ENCODE results near the gene CTSA.
A peak's percentile ranks its signal among the peaks of the same experiment; 100 is the strongest.
"Not testable (repeated sequence)": the region's sequence is repeated elsewhere in the genome, so short reads cannot be mapped to it uniquely, and the experiment has no call there.

The CTSA gene

DNA sequence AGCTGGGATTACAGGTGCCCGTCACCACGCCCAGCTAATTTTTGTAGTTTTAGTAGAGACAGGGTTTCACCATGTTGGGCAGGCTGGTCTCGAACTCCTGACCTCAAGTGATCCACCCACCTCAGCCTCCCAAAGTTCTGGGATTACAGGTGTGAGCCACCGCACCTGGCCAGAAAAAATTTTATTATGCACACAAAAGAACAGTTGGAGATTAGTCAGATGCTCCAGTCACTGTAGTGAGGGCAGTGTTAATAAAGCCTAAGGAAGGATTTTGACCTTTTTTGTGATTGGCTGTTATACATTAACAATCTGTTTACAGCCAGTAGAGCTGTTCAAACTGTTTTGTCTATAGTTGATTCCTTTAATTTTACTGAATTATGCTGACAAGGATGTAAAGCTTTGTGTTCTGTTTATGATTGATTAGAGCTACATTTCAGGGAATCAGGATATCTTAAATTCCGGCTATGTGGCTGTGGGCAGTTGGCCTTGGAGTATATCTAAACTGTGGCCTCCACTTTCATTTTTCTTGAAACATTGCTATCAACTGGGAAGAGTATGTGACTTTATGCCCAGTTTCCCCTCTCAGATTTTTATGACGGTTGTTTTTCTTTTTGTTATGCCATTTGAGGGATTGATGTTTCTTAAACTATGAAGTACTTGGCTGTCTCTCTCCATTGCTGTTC is 23.9 kb upstream of the CTSA start:
- no peak for DNase-seq

DNA sequence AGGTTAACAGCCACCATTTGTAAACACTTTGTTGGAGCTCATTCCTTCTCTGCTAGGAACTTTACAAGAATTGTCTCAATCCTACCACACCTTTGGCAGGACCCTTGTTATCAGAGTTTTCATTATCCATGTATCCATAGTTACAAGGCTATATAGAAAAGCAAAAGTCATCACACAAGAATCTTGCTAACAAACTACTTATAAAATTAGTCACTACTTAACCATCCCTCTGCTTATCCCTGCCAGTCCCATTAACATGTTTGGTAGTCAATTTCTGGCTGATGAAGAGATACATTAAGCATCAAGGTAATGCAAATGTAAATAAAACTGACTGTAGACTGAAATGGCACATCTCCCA is 23.3 kb upstream of the CTSA start:
- DNase-seq = no peak

DNA sequence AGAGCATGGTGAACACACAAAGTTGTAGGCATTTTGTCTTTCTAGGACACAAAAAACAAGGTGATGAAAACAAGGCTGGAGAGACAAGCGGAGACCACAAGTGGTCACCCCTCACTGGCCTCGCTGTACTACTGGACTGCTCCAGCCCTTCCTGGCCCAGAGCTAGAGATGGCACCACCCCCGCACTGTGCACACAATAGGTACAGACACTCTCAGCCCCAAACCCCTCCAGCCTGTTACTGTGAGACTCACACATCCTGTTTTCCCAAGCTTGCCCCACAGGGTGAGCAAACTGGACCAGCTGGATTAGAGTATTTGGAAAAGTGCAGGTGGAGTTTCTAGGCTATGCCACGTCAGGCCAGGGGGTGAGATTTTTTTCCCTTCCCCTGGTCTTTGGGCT is 18.5 kb upstream of the CTSA start:
- no peak for DNase-seq

DNA sequence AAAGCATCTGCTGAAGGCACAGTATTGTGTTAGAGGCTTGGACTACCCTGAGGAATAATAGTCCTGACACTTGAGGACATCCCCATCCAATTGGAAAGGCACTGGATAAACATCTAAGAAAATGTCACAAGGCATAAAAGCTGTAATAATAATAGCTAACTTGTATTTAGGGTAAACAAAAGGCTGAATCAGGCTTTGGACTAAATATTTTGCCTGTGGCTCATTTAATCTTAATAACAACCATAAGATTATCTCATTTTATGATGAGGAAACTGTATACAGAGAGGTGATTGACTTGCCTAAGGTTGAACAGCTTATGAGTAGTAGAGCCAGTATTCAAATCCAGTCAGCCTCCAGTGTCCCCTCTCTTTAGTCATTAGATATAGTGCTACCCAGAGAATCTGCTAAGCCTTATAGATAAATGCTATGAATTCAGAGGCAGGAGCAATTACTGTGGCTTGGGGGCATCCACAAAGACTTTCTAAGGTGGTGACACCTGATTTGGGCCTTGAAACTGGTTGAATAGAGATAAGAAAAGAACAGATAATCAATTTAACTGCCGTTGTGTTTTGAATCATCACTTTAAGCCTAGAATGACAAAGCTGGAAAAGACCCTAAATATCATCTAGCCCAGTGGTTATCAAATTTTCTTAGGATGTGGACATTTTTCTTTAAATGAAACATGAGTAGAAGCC is 17.6 kb upstream of the CTSA start:
- no peak for DNase-seq

DNA sequence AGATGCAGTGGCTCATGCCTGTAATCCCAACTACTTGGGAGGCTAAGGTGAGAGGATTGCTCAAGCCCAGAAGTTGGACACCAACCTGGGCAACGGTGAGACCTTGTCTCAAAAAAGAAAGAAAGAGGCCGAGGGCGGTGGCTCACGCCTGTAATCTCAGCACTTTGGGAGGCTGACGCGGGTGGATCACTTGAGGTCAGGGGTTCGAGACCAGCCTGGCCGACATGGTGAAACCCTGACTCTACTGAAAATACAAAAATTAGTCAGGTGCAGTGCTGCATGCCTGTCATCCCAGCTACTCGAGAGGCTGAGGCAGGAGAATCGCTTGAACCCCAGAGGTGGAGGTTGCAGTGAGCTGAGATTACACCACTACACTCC is 17.0 kb upstream of the CTSA start:
- DNase-seq = not testable (repeated sequence)

DNA sequence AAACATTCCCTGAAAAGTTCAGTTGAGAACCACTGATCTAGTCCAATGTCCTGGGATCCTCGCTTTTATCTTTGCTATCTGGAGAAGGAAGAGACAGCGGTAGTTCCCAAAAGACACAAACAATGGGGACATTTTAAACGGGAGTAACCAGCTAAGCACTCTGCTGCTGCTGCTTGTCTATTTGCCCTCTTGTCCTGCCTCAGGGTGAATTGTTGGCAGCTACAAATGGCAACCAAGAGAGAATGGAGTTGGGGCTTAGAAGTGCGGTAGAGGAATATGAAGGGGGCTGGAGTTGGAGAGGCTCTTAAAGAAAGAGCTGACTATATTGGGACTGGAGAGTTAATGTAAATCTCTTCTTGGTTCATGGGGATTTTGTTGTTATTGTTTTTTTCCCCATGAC is 16.6 kb upstream of the CTSA start:
- DNase-seq = no peak

DNA sequence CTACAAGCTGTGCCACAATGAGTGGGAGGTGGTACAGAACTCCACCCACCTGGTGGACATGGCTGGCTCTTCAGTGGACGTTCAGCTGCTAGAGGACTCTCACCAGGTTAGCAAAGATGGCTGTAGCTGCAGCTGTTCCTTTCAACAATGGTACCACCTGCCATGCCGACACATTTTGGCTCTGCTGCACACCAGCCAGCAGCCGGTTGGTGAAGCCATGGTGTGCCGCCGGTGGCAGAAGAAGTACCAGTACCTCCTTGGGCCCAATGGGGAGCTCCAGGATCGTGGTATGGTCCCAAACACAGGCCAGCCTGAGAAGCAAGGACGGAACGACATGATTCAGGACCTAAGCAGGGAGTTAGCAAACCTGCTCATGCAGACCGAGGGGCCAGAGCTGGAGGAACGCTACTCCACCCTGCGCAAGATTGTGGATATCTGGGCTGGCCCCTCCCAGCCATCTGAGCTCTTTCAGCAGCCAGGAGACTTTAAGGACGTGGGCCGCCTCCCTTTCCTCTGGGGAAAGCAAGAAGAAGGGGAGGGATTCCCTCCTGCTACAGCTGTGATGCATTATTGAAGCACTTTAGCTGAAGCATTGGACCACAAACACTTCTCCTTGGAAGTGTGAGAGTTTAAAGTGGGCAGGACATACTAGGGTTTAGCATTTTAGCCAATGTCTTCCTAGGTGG is 12.9 kb upstream of the CTSA start:
- no peak for DNase-seq

DNA sequence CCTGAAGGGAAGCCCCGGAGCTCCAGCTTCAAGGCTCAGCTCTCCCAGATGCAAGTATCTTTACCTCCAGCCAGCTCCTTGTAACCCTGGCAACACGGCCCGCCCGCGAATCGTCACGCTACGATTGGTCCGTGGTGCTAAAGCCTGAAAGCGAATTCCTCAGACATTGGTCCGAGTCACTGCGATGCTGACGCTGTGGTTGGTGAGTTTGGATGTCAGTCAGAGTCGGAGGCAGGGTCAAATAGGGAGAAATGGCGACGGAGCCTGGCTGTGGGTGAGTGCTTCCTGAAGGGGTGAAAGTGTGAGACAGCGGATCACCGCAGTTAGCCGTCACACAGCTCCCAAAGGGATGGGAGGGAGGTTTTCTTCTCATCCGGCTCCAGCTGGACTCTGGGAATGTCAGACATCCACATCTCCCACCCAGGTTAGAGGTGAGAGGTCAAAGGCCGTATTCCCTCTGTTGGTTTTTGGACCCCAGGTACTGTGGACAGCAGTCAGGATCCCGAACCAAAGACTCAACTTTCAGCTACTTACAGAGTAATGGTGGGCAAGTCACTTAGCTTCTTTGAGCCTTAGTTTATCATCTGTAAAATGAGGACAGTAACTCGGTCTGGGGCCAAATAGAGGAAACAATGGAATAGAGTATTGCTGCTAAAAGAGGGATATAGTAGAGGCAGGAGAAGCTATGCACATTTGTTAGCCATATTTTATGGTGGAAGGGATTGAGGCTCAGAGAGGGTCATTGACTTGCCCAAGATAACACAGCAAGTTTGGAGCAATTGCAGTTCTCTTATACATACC is 9.9 kb upstream of the CTSA start, which contains the start of gene ZSWIM1:
ZSWIM1 (plus strand) TSS at position 240 of the 801 bp plus-strand sequence. CDS start 1,366 bp downstream, outside the sequence.
- DNase-seq = peak; percentile 90

DNA sequence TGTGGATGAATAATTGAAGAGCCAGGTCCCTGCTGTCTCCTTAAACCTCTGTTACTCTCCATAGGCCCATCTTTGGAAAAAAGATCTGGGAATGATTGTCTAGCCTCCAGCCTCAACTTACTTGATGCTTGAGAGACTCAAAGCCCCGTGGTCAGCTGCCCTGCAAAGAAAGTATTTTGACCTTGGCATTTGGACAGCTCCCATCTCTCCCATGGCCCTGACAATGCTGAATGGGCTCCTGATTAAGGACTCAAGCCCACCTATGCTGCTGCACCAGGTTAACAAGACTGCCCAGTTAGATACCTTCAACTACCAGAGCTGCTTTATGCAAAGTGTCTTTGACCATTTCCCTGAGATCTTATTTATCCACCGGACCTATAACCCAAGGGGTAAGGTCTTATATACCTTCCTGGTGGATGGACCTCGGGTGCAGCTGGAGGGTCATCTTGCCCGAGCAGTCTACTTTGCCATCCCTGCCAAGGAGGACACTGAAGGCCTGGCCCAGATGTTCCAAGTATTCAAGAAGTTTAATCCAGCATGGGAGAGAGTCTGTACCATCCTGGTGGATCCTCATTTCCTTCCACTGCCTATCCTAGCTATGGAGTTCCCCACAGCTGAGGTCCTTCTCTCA is 8.6 kb upstream of the CTSA start:
- DNase-seq = no peak

DNA sequence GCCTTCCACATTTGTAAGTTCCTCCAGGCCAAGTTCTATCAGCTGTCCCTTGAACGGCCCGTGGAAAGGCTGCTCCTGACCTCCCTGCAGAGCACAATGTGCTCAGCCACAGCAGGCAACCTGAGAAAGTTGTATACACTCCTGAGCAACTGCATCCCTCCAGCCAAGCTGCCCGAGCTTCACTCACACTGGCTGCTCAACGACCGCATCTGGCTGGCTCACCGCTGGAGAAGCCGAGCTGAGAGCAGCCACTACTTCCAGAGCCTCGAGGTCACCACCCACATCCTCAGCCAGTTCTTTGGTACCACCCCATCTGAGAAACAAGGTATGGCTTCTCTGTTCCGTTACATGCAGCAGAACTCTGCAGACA is 8.1 kb upstream of the CTSA start:
- DNase-seq = no peak

DNA sequence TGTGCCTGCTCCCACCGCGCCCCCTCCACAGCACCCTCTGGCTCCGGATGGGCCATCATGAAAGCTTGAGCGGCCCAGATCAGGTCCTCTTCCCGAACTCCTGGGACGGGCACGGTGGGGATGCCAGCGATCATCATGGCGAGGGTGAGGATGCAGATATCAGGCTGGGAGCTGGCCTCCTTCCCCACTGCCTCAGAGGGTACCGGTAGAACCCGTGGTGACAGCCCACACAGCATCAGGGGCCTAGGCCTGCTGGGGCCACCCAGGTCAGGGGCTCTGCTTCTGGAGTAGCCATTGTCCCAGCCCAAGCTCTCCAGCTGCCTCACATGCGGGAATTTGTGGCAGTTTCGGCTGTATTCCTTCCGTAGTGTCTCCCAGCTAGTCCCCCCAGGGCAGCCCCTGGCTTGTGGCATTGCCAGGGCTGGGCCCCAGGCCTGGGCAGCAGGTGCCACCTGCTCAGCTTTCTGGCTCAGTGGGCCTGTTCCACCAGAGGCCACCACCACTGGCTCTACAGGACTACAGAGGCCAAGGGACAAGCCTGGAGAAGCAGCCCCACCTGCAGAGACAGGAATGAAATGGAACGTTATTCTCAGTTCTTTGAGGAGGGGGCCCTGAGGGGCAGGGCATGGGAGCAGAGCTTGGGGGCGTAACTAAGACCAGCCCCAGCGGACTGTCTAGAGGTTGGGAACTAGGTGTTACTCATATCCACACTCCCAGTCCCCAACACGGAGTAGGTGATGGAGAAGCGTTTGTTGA is 4.4 kb upstream of the CTSA start:
- DNase-seq = no peak

DNA sequence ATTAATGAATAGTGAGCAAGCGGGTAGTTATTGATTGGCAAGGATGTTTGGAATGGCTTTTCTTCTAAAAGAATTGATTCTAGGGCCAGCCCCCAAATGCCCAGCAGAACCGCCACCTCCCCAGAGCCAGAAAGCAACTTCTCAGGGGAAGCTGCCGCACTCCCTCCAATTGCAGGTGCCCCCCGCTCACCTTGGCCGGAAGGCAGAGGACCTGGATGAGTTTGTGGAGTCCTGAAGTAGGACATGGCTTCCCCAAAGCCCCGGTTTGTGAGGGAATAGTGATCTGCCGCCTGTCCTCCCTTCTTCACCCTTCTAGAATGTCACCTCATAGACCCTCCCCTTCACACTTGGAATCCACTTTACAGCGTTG is 3.8 kb upstream of the CTSA start, which contains the start of gene SPATA25:
SPATA25 (minus strand) TSS at position 277 of the 370 bp plus-strand sequence; CDS start at position 245, 32 bp downstream.
- DNase-seq = no peak

DNA sequence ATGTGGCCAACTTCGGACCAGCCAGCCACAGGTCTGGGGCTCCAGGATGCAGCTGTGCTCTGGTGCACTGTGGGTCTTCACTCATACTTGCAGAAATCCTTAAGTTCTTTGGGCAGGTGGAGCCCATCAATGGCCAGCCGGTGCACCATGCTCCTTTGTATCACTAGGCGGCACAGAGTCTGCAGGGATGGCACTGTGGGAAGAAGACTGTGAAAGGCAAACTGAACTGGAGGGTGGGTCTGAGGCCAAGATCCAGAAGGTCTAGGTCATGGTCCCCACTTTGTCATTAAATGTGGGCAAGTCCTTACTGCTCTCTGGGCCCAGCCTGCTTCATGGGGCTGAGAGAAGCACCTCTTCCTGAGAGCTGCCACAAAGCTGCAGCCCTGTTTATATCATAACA is 2.5 kb upstream of the CTSA start:
- no peak for DNase-seq

DNA sequence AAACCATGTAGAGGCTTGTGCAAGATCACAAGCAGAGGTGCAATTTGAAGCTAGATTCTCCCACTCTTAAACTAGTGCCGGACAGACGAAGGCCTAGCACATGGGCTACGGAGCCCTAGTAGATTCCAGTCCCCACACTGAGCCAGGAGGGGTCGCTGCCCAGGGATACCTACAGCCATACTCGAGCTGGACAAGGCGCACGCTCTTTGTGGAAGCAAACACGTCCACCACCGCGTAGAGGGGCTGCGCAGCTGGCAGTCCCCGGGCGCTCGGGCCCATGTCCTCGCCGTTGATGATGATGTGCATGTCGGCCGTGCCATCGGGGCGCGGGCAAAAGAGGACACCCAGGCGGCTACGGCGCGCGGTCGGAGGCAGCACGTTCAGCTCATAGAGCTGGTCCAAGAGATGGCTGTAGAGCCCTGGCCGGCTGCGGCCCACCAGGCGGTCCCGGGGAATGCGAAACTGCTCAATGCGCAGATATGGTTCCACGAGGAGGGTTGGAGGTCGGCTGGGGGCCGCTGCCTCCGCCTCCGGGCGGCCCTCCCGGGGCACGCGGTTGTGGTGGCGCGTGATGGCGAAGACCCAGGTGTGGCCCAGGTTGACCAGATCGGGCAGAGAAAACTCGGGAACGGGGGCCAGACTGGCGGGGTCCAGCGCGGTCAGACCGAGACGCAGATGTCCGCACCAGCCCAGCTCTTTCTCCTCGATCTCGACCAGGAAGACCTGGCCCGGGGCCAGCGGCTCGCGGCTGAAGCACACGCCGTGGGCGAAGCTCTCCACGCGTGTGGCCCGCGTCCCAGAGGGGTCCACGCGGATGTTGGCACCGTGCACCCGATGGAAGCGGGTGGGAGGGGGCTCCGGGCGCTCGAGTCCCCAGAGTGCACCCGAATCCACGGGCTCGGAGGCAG is 804 bp upstream of the CTSA start:
- DNase-seq = no peak

DNA sequence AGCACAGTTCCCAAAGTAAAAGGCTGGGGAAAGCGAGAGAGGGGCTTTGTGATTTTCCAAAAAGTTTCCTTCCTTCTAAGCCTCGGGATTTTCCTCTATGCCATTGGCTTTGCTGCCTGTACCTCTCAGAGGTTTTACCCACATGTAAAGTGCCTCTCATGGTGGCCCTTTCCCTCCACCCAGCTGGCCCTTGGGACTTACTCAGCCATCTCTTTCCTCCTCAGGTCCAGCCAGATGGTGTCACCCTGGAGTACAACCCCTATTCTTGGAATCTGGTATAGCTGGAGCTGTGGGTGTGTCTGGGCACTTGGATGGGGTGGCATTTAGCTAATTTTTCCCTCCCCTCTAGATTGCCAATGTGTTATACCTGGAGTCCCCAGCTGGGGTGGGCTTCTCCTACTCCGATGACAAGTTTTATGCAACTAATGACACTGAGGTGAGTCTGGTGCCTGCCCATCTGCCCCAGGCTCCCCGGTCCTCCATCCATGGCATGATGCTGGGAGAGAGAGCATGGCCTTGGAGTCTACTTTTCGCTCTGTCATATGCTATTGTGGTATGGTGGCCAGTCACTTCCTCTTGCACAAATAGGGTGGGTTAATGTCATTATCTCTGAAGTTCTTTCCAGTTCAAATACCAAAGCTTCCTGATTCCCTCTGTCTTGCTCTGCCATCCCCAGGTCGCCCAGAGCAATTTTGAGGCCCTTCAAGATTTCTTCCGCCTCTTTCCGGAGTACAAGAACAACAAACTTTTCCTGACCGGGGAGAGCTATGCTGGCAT is 1.1 kb downstream of the CTSA start:
- DNase-seq = peak; percentile 73

DNA sequence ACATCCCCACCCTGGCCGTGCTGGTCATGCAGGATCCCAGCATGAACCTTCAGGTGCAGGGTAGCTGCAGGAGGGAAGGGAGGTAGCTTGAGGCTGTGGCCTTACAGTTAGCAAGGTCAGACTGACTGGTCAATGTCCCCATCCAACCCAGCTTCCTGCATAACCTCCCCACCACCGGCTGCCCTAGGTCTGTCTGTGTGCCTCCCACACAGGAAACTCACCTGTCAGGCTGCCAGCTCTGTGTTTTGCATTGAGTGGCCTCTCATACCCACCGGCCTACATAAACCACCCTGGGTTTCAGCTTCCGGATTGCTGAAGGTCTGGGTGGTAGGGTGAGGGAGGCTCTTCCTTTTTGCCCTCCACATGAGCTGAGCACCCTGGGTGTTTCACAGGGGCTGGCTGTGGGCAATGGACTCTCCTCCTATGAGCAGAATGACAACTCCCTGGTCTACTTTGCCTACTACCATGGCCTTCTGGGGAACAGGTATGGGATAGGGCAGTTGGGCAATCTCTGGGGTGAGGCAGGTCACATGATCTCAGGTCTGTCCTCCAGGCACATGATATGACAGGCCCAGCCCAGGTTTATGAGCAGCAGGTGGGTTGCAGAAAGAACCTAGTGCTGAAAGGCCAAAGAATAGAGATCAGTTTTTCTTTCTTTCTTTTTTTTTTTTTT is 1.8 kb downstream of the CTSA start:
- no peak for DNase-seq

DNA sequence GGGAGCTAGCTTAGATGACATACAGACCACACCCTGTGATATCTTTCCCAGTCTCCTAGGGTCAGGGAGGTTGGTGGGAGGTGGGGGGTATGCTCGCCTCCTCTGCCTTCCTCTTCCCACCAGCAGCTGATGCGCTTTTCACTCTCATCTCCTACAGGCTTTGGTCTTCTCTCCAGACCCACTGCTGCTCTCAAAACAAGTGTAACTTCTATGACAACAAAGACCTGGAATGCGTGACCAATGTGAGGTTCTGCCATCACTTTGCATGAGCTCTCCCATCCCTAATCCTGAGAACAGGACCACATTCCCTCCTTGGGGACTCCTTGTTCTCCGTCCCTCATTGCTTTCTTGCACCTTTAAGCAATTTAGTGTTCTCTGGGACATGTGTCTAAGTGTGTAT is 2.7 kb downstream of the CTSA start:
- no peak for DNase-seq

DNA sequence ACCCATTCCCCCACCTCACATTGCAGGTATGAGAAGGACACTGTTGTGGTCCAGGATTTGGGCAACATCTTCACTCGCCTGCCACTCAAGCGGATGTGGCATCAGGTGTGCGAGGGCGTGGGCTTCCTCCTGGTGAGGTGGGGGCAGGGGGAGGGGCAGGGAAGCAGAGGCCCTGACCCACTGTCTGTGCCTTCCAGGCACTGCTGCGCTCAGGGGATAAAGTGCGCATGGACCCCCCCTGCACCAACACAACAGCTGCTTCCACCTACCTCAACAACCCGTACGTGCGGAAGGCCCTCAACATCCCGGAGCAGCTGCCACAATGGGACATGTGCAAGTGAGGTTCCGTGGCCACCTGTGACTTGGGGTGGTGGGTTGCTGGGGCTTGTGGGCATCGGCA is 3.7 kb downstream of the CTSA start:
- no peak for DNase-seq

DNA sequence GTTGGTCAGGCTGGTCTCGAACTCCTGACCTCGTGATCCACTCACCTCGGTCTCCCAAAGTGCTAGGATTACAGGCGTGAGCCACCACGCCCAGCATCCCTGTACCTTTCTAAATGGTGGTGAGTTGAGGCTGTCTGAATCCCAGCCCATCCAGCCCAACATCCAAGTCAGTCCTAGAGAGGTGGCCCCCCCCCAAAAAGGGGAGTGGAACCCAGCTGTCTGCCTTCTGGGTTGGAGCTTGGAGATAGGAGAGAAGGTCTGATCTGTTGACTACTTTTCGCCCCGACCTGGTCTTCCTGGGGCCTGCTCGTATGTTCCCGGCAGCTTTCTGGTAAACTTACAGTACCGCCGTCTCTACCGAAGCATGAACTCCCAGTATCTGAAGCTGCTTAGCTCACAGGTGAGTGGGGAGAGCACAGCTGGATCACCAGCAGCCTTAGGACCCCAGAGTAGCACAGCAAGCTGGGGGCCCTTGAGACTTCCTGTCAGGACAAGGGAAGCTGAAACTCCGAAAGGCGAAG is 5.6 kb downstream of the CTSA start:
- no peak for DNase-seq

Data from 8988T (cell line).